Measurements from ENCODE around the gene B3GNT4. TPM values are rescaled to one million over a fixed set of nuclear protein-coding genes. Genes with fewer than 3 reads are reported as not detected.

B3GNT4 gene
- total RNA-seq, 1 donor from 2014 or later = 0.30 TPM

DNA sequence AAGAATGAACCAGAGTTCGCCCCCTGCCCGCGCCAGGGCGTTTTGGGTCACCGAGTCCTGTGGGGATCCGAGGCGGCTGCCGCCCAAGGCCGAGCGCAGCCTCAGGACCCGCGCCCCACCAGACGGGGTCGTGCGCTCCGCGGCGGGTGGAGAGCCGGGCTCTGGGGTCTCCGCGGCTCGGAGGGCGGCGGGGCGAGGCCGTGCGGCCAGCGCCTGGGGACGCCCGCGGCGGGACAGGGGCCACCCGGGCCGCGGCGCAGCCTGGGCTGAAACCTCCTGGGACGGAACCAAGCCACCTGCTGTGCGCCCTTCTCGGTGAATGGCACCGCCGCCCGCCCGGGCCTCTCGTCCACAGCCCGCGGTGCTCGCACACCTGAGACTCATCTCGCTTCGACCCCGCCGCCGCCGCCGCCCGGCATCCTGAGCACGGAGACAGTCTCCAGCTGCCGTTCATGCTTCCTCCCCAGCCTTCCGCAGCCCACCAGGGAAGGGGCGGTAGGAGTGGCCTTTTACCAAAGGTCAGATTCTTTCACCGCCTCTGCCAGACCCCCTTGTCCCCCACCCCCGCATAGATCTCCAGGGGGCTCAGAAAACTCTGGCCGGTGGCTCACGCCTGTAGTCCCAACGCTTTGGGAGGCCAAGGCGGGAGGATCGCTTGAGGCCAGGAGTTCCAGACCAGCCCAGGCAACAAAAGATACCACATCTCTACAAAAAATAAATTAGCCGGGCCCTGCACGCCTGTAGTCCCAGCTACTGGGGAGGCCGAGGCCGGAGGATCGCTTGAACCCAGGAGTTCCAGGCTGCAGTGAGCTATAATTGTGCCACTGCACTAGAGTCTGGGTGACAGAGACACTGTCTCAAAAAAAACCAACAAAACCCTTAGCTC is 901 bp downstream of the B3GNT4 start:
- intact Hi-C loops (cut with DNase I) = no loop called here
- ATAC-seq (no peak), DNase-seq (no peak)
- Histone ChIP-seq H3K4me1 (peaks cover 21% of the 10 kb centered on the region), H3K9me3 (no peaks in the 10 kb centered on the region), H3K4me3 (peak overlapping the region; percentile 73), H3K27ac (no peak overlapping the region), H3K27me3 (ENCODE audit: low read depth) (peaks cover 55% of the 10 kb centered on the region), H3K36me3 (peaks cover 28% of the 10 kb centered on the region)
- TF ChIP-seq, protein P1, sequence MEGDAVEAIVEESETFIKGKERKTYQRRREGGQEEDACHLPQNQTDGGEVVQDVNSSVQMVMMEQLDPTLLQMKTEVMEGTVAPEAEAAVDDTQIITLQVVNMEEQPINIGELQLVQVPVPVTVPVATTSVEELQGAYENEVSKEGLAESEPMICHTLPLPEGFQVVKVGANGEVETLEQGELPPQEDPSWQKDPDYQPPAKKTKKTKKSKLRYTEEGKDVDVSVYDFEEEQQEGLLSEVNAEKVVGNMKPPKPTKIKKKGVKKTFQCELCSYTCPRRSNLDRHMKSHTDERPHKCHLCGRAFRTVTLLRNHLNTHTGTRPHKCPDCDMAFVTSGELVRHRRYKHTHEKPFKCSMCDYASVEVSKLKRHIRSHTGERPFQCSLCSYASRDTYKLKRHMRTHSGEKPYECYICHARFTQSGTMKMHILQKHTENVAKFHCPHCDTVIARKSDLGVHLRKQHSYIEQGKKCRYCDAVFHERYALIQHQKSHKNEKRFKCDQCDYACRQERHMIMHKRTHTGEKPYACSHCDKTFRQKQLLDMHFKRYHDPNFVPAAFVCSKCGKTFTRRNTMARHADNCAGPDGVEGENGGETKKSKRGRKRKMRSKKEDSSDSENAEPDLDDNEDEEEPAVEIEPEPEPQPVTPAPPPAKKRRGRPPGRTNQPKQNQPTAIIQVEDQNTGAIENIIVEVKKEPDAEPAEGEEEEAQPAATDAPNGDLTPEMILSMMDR (IDR thresholded peaks at IDR 0.05) = no peak

DNA sequence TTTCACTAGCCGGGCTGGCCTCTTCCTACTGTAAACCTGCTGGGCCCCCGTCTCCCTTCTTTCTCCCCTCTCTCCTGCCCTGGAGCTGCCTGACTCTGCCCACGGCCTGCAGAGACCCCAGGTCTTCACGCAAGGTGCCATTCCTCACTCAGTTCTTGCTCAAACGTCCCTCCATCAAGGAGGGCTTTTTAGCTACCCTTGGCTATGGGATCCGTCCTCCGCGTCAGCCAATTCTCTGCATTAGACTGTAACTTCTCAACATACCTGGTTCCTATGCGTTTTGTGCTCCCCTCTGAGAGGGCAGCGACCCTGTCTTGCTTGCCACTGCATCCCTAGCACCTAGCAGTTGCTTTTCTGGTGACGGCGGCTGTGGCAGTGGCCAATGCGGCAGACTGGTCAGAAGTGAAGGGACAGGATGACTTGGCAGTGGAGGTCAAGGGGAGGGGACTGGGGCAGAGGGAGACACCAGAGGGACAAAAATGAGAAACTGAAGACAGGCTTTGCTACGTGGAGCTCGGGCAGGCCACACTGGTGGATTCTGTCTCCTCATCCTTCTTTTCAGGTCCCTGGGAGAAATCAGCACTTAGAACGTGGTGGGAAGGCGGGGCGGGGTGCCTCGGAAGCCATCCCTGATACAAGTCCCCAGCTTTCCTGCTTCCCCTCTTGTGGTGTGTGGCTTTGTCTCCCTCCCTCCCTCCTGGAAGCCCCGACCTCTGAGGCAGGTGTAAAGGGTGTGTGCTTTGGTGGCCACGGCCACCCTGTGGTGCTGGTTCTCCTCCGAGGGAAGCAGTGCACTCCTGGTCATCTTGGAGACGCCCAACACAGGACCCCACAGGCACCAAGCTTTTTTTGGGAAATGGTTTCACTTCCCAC is 1.8 kb downstream of the B3GNT4 start:
- peaks cover 37% of the 10 kb centered on the region for H3K36me3 ChIP-seq
- peaks cover 46% of the 10 kb centered on the region for H3K27me3 ChIP-seq (ENCODE audit: low read depth)
- intact Hi-C loops (cut with DNase I) = no loop called here
- H3K4me1 ChIP-seq = peaks cover 21% of the 10 kb centered on the region
- TF ChIP-seq, protein P1 (IDR thresholded peaks at IDR 0.05) = no peak
- no peak overlapping the region for H3K4me3 ChIP-seq
- ATAC-seq = no peak
- H3K27ac ChIP-seq = no peak overlapping the region
- DNase-seq = no peak
- no peaks in the 10 kb centered on the region for H3K9me3 ChIP-seq

DNA sequence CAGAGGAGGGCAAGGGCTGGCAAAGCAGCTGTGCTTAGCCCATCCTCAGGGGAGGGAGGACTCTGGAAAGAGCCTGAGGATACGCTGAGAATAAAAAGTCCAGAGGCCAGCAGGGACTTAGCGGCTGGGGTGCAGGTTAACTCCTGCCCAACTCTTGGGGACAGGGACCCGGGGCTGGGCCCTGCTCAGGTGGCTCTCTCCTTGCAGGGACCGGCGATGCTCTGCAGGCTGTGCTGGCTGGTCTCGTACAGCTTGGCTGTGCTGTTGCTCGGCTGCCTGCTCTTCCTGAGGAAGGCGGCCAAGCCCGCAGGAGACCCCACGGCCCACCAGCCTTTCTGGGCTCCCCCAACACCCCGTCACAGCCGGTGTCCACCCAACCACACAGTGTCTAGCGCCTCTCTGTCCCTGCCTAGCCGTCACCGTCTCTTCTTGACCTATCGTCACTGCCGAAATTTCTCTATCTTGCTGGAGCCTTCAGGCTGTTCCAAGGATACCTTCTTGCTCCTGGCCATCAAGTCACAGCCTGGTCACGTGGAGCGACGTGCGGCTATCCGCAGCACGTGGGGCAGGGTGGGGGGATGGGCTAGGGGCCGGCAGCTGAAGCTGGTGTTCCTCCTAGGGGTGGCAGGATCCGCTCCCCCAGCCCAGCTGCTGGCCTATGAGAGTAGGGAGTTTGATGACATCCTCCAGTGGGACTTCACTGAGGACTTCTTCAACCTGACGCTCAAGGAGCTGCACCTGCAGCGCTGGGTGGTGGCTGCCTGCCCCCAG is 2.8 kb downstream of the B3GNT4 start:
- ATAC-seq (no peak), DNase-seq (no peak)
- no peak overlapping the region for H3K27ac ChIP-seq
- intact Hi-C loops (cut with DNase I) = no loop called here
- no peaks in the 10 kb centered on the region for H3K9me3 ChIP-seq
- H3K27me3 ChIP-seq (ENCODE audit: low read depth) = peaks cover 36% of the 10 kb centered on the region
- H3K36me3 ChIP-seq = peaks cover 47% of the 10 kb centered on the region
- TF ChIP-seq, protein P1 (IDR thresholded peaks at IDR 0.05) = no peak
- no peak overlapping the region for H3K4me3 ChIP-seq
- H3K4me1 ChIP-seq = peaks cover 21% of the 10 kb centered on the region

DNA sequence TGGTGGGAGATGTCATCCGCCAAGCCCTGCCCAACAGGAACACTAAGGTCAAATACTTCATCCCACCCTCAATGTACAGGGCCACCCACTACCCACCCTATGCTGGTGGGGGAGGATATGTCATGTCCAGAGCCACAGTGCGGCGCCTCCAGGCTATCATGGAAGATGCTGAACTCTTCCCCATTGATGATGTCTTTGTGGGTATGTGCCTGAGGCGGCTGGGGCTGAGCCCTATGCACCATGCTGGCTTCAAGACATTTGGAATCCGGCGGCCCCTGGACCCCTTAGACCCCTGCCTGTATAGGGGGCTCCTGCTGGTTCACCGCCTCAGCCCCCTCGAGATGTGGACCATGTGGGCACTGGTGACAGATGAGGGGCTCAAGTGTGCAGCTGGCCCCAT is 3.5 kb downstream of the B3GNT4 start:
- ATAC-seq (no peak), DNase-seq (no peak)
- Histone ChIP-seq H3K4me1 (peaks cover 21% of the 10 kb centered on the region), H3K9me3 (no peaks in the 10 kb centered on the region), H3K4me3 (no peak overlapping the region), H3K27ac (no peak overlapping the region), H3K27me3 (ENCODE audit: low read depth) (peaks cover 30% of the 10 kb centered on the region), H3K36me3 (peaks cover 53% of the 10 kb centered on the region)
- intact Hi-C loops (cut with DNase I) = no loop called here
- TF ChIP-seq, protein P1 (IDR thresholded peaks at IDR 0.05) = no peak

DNA sequence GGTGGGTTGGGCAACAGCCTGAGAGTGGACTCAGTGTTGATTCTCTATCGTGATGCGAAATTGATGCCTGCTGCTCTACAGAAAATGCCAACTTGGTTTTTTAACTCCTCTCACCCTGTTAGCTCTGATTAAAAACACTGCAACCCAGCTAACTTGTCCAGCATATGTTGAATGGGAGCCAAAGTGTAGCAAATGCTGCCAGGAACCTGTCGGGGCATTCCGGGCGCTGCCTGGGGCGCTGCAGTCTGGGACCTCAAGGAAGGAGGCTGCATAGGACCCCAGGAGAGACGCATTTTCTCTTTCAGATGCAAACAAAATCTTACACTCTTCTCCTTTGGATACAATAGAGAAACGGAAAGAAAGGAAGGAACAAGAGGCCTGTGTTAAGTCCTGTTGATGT is 3.9 kb downstream of the B3GNT4 start:
- Histone ChIP-seq H3K36me3 (peaks cover 58% of the 10 kb centered on the region), H3K27me3 (ENCODE audit: low read depth) (peaks cover 30% of the 10 kb centered on the region), H3K27ac (no peak overlapping the region), H3K9me3 (no peaks in the 10 kb centered on the region), H3K4me1 (peaks cover 21% of the 10 kb centered on the region), H3K4me3 (no peak overlapping the region)
- DNase-seq (no peak), ATAC-seq (no peak)
- TF ChIP-seq, protein P1 (IDR thresholded peaks at IDR 0.05) = no peak
- intact Hi-C loops (cut with DNase I) = no loop called here

Data from lower lobe of right lung (tissue), 2 donors.